ENCODE results near the gene WIZ. TPM values are rescaled to one million over a fixed set of nuclear protein-coding genes. Genes with fewer than 3 reads are reported as not detected.
"Not testable (repeated sequence)": the region's sequence is repeated elsewhere in the genome, so short reads cannot be mapped to it uniquely, and the experiment has no call there.

The WIZ gene, protein sequence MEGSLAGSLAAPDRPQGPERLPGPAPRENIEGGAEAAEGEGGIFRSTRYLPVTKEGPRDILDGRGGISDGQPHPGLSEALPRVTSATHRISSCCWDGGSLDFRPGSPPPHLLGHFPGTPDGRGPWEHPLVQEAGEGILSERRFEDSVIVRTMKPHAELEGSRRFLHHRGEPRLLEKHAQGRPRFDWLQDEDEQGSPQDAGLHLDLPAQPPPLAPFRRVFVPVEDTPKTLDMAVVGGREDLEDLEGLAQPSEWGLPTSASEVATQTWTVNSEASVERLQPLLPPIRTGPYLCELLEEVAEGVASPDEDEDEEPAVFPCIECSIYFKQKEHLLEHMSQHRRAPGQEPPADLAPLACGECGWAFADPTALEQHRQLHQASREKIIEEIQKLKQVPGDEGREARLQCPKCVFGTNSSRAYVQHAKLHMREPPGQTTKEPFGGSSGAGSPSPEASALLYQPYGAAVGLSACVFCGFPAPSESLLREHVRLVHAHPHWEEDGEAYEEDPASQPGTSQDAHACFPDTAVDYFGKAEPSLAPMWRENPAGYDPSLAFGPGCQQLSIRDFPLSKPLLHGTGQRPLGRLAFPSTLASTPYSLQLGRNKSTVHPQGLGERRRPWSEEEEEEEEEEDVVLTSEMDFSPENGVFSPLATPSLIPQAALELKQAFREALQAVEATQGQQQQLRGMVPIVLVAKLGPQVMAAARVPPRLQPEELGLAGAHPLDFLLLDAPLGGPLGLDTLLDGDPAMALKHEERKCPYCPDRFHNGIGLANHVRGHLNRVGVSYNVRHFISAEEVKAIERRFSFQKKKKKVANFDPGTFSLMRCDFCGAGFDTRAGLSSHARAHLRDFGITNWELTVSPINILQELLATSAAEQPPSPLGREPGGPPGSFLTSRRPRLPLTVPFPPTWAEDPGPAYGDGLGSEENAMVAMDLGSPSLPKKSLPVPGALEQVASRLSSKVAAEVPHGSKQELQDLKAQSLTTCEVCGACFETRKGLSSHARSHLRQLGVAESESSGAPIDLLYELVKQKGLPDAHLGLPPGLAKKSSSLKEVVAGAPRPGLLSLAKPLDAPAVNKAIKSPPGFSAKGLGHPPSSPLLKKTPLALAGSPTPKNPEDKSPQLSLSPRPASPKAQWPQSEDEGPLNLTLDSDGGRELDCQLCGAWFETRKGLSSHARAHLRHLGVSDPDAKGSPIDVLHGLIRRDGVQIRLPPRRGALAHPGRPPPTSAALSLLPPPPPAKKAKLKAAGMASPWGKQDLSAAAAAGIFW (N-terminal part only)
- 10 to 100 TPM in 1 of 2 donors, 1 to 10 TPM in 1; 8.7 to 12.1 TPM for total RNA-seq
- polyA plus RNA-seq (ENCODE audit: insufficient read length in 2 of 2), result 10 to 100 TPM; 69.8 to 72.6 TPM
- long read RNA-seq, donor 1, partial matches to known transcripts, result 21 of 32 reads
- long read RNA-seq, donor 1, other reads (novel, unspliced or antisense), result 7 of 32 reads
- long read RNA-seq, donor 2, result 0 reads
- long read RNA-seq, donor 3, full-length matches to known transcripts, result 3 of 30 reads
- long read RNA-seq, donor 3, partial matches to known transcripts, result 27 of 30 reads
- long read RNA-seq, donor 3, other reads (novel, unspliced or antisense), result 0 of 30 reads
- long read RNA-seq, donor 4, partial matches to known transcripts, result 0 of 10 reads
- long read RNA-seq, donor 4, other reads (novel, unspliced or antisense), result 6 of 10 reads

DNA sequence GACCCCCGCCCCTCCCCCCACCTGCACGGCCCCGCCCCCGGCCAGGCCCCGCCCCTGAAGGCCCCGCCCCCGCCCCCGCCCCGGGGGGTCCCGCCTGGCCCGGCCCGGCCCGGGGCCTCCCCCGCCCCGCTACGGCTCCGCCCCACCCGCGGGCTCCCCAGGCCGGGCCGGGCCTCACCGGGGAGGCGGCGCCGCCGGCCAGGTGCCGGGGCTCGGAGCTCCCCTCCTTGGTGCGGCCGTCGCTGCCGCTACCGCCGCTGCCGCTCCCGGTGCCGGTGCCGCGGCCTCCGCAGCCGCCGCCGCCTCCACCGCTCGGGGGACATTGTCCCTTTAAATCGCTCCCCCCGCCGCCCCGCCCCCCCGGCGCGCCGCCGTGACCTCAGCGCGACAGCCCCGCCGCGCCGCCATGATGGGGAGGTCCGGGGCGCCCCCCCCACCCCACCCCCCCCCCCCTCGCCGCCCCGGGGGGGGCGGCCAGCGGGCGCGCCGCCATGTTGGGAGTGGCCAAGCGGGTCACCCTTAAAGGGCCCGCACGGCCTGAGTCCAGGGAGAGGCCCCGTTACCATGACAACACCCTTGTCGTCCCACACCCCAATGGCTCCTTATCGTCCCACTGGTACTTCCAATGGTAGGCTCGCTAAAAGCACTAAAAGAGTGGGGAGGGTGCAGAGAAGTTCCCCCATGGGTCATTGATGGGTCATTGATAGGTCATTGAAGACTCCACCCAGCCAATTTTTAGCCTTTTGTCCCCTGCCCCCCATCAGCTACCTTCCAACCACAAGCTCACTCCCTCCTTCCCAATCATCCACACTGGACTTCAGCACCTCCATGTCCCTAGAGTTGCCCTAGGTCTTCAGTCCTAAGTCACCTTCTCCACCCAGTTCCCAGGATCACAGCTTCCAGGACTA, at the start of gene WIZ:
Gene WIZ (minus strand): TSS at position 337 of the 908 bp plus-strand sequence. CDS start 1,649 bp downstream, outside the sequence.
- H3K27ac ChIP-seq (ENCODE audit: low read depth, low read length), result peak within 1 kb of the TSS; percentile 40
- H3K9me3 ChIP-seq (ENCODE audit: control insufficient read depth, insufficient read depth, low read length), result no peaks in the 10 kb centered on the region
- H3K4me3 ChIP-seq (ENCODE audit: low read depth, low read length), result peak within 1 kb of the TSS; percentile 41
- H3K27me3 ChIP-seq (ENCODE audit: control insufficient read depth, insufficient read depth, low read length), result peaks cover 27% of the 10 kb centered on the region
- peak in 4 of 6 donors; percentile 61 to 92 (median 78) for DNase-seq (ENCODE audit: low read depth in 4 of 6, low spot score in 6 of 6)
- H3K4me1 ChIP-seq (ENCODE audit: control insufficient read depth, insufficient read depth, low read length), result peaks cover 22% of the 10 kb centered on the region
- H3K36me3 ChIP-seq (ENCODE audit: control insufficient read depth, insufficient read depth, low read length), result peaks cover 33% of the 10 kb centered on the region
- under 1% methylated on average over 43 of the region's 77 CpGs for WGBS (ENCODE audit: insufficient coverage)

- Histone ChIP-seq H3K27ac (ENCODE audit: low read depth, low read length) (no peak overlapping the region), H3K36me3 (ENCODE audit: control insufficient read depth, insufficient read depth, low read length) (no peaks in the 10 kb centered on the region), H3K4me3 (ENCODE audit: low read depth, low read length) (no peak overlapping the region), H3K9me3 (ENCODE audit: control insufficient read depth, insufficient read depth, low read length) (no peaks in the 10 kb centered on the region), H3K27me3 (ENCODE audit: control insufficient read depth, insufficient read depth, low read length) (peaks cover 5% of the 10 kb centered on the region), H3K4me1 (ENCODE audit: control insufficient read depth, insufficient read depth, low read length) (no peaks in the 10 kb centered on the region)
- no peak for DNase-seq (ENCODE audit: low read depth in 4 of 6, low spot score in 6 of 6)
- 57% methylated on average over 6 of the region's 6 CpGs for WGBS (ENCODE audit: insufficient coverage)
These were observed 49.2 kb upstream of the WIZ start for GRCh38 chr19:15498910-15499309.

GRCh38 chr19:15498156-15498858, 48.6 kb upstream of the WIZ start:
- 77% methylated on average over 4 of the region's 10 CpGs for WGBS (ENCODE audit: insufficient coverage)
- no peak for DNase-seq (ENCODE audit: low read depth in 4 of 6, low spot score in 6 of 6)
- H3K36me3 ChIP-seq (ENCODE audit: control insufficient read depth, insufficient read depth, low read length), result no peaks in the 10 kb centered on the region

GRCh38 chr19:15495151-15495550, 45.4 kb upstream of the WIZ start:
- Histone ChIP-seq H3K4me3 (ENCODE audit: low read depth, low read length) (no peak overlapping the region), H3K4me1 (ENCODE audit: control insufficient read depth, insufficient read depth, low read length) (no peaks in the 10 kb centered on the region), H3K27ac (ENCODE audit: low read depth, low read length) (no peak overlapping the region), H3K27me3 (ENCODE audit: control insufficient read depth, insufficient read depth, low read length) (peaks cover 5% of the 10 kb centered on the region), H3K36me3 (ENCODE audit: control insufficient read depth, insufficient read depth, low read length) (no peaks in the 10 kb centered on the region), H3K9me3 (ENCODE audit: control insufficient read depth, insufficient read depth, low read length) (no peaks in the 10 kb centered on the region)
- DNase-seq (ENCODE audit: low read depth in 4 of 6, low spot score in 6 of 6), result peak in 1 of 6 donors; percentile 4
- WGBS (ENCODE audit: insufficient coverage), result no CpG with 5 or more reads among the region's 1 CpG

More at GRCh38 chr19:15498156-15498858, 48.6 kb upstream of the WIZ start:
- H3K4me1 ChIP-seq (ENCODE audit: control insufficient read depth, insufficient read depth, low read length), result no peaks in the 10 kb centered on the region
- no peak overlapping the region for H3K4me3 ChIP-seq (ENCODE audit: low read depth, low read length)
- H3K9me3 ChIP-seq (ENCODE audit: control insufficient read depth, insufficient read depth, low read length), result no peaks in the 10 kb centered on the region
- no peak overlapping the region for H3K27ac ChIP-seq (ENCODE audit: low read depth, low read length)
- peaks cover 5% of the 10 kb centered on the region for H3K27me3 ChIP-seq (ENCODE audit: control insufficient read depth, insufficient read depth, low read length)

- no peak overlapping the region for H3K4me3 ChIP-seq (ENCODE audit: low read depth, low read length)
- no peak overlapping the region for H3K27ac ChIP-seq (ENCODE audit: low read depth, low read length)
- peaks cover 1% of the 10 kb centered on the region for H3K9me3 ChIP-seq (ENCODE audit: control insufficient read depth, insufficient read depth, low read length)
- DNase-seq (ENCODE audit: low read depth in 4 of 6, low spot score in 6 of 6), result no peak
- 73% methylated on average over 7 of the region's 13 CpGs for WGBS (ENCODE audit: insufficient coverage)
- no peaks in the 10 kb centered on the region for H3K4me1 ChIP-seq (ENCODE audit: control insufficient read depth, insufficient read depth, low read length)
- no peaks in the 10 kb centered on the region for H3K27me3 ChIP-seq (ENCODE audit: control insufficient read depth, insufficient read depth, low read length)
- no peaks in the 10 kb centered on the region for H3K36me3 ChIP-seq (ENCODE audit: control insufficient read depth, insufficient read depth, low read length)
These were observed 38.9 kb upstream of the WIZ start for GRCh38 chr19:15488489-15489226.

GRCh38 chr19:15487038-15487437, 37.3 kb upstream of the WIZ start:
- Histone ChIP-seq H3K27me3 (ENCODE audit: control insufficient read depth, insufficient read depth, low read length) (no peaks in the 10 kb centered on the region), H3K4me1 (ENCODE audit: control insufficient read depth, insufficient read depth, low read length) (no peaks in the 10 kb centered on the region), H3K9me3 (ENCODE audit: control insufficient read depth, insufficient read depth, low read length) (peaks cover 1% of the 10 kb centered on the region), H3K4me3 (ENCODE audit: low read depth, low read length) (no peak overlapping the region), H3K36me3 (ENCODE audit: control insufficient read depth, insufficient read depth, low read length) (no peaks in the 10 kb centered on the region), H3K27ac (ENCODE audit: low read depth, low read length) (no peak overlapping the region)
- WGBS (ENCODE audit: insufficient coverage), result 46% methylated on average over 2 of the region's 4 CpGs
- DNase-seq (ENCODE audit: low read depth in 4 of 6, low spot score in 6 of 6), result no peak

DNA sequence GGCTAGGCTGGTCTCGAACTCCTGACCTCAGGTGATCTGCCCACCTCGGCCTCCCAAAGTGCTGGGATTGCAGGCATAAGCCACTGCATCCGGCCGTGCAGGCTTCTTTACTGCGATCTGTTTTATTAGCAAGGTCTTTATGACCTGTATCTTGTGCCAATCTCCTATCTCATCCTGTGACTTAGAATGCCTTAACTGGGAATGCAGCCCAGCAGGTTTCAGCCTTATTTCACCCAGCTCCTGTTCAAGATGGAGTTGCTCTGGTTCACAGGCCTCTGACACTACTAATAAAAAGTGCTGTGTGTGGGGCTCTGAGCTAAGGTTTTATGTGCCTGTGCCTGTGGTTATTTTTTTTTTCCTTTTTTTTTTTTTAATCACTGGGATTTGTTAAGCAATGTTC, 36.0 kb upstream of the WIZ start:
- not testable (repeated sequence) for DNase-seq (ENCODE audit: low read depth in 4 of 6, low spot score in 6 of 6); H3K27me3 ChIP-seq (ENCODE audit: control insufficient read depth, insufficient read depth, low read length); H3K27ac ChIP-seq (ENCODE audit: low read depth, low read length); H3K4me1 ChIP-seq (ENCODE audit: control insufficient read depth, insufficient read depth, low read length); H3K9me3 ChIP-seq (ENCODE audit: control insufficient read depth, insufficient read depth, low read length); H3K4me3 ChIP-seq (ENCODE audit: low read depth, low read length); H3K36me3 ChIP-seq (ENCODE audit: control insufficient read depth, insufficient read depth, low read length)
- WGBS (ENCODE audit: insufficient coverage), result 86% methylated on average over 5 of the region's 5 CpGs

All from spinal cord (tissue), 10 donors.